ENCODE measurements around the gene FYN. TPM values are rescaled to one million over a fixed set of nuclear protein-coding genes. Genes with fewer than 3 reads are reported as not detected.

The FYN gene
- total RNA-seq, 4 donors from 2014 or later: 56.3 to 96.4 (median 81.8) TPM

GRCh38 chr6:111674413-111674812, 198.8 kb downstream of the FYN start:
- intact Hi-C loops (cut with DNase I; ENCODE audit: low total_unique reads): no loop called here
- H3K4me3 ChIP-seq (ENCODE audit: low read depth, poor library complexity, severe bottlenecking): no peak overlapping the region
- no peak for TF ChIP-seq POLR2A (IDR thresholded peaks at IDR 0.05)
- TF ChIP-seq CTCF (IDR thresholded peaks at IDR 0.05): no peak
- WGBS, 2 donors: 98 to 100% methylated on average over 4 of the region's 4 CpGs
- no peak for DNase-seq (ENCODE audit: low spot score in 2 of 2)

DNA sequence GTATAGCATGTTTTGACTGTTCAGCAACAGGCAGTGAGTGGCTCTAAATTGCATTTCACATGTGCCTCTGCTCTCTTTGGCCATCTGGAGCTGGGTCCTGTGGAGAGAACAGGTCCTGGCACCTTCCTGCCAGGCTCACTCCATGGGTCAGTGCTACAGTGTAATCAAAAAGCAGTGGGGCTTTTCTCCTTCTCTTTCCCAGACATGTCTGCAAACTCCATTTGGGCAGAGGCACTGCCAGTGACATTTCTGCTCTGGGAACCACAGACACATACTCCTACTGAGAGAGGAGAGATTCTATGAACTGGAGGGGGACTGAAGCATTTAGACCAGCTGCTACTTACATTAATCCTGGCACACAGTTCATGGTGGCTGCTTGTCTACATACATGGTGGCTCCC, 199.3 kb downstream of the FYN start:
- intact Hi-C loops (cut with DNase I; ENCODE audit: low total_unique reads): no loop called here
- TF ChIP-seq POLR2A (IDR thresholded peaks at IDR 0.05) (no peak), CTCF (IDR thresholded peaks at IDR 0.05) (no peak)
- DNase-seq (ENCODE audit: low spot score in 2 of 2): no peak
- no peak overlapping the region for H3K4me3 ChIP-seq (ENCODE audit: low read depth, poor library complexity, severe bottlenecking)

DNA sequence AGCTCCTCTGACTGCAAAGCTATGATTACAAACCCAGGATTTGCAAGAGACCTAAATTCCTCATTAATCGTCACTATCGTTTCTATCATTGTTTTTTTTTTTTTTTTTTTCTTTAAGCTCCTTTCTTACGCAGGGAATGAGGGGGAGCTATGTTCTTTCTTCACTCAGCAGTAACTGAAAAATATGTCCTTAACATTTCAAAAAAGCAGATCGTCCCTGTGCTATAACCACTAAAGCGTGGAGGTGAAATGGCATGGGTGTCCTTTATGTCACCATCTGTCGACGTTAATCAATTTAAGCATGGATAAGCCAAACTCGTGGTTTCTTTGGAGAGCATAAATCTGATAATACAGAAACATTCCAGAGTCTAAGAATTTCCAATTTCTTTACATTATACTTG, 199.7 kb downstream of the FYN start:
- intact Hi-C loops (cut with DNase I; ENCODE audit: low total_unique reads): no loop called here
- DNase-seq (ENCODE audit: low spot score in 2 of 2): no peak
- no peak overlapping the region for H3K4me3 ChIP-seq (ENCODE audit: low read depth, poor library complexity, severe bottlenecking)
- WGBS, 2 donors: 85 to 89% methylated on average over 8 of the region's 8 CpGs
- no peak for TF ChIP-seq CTCF (IDR thresholded peaks at IDR 0.05)
- no peak for TF ChIP-seq POLR2A (IDR thresholded peaks at IDR 0.05)

GRCh38 chr6:111672761-111673450, 200.3 kb downstream of the FYN start:
- DNase-seq (ENCODE audit: low spot score in 2 of 2): no peak
- intact Hi-C loops (cut with DNase I; ENCODE audit: low total_unique reads): no loop called here
- WGBS, 2 donors: 75 to 77% methylated on average over 17 of the region's 17 CpGs
- H3K4me3 ChIP-seq (ENCODE audit: low read depth, poor library complexity, severe bottlenecking): no peak overlapping the region
- TF ChIP-seq CTCF (IDR thresholded peaks at IDR 0.05): no peak
- TF ChIP-seq POLR2A (IDR thresholded peaks at IDR 0.05): no peak

GRCh38 chr6:111669326-111669725, 203.9 kb downstream of the FYN start:
- TF ChIP-seq CTCF (IDR thresholded peaks at IDR 0.05): no peak
- no peak for TF ChIP-seq POLR2A (IDR thresholded peaks at IDR 0.05)
- WGBS, 2 donors: 87% methylated on average over 4 of the region's 4 CpGs
- intact Hi-C loops (cut with DNase I; ENCODE audit: low total_unique reads): no loop called here
- DNase-seq (ENCODE audit: low spot score in 2 of 2): no peak
- no peak overlapping the region for H3K4me3 ChIP-seq (ENCODE audit: low read depth, poor library complexity, severe bottlenecking)

GRCh38 chr6:111668410-111668809, 204.8 kb downstream of the FYN start:
- no peak overlapping the region for H3K4me3 ChIP-seq (ENCODE audit: low read depth, poor library complexity, severe bottlenecking)
- TF ChIP-seq CTCF (IDR thresholded peaks at IDR 0.05): no peak
- WGBS, 2 donors: 61 to 65% methylated on average over 5 of the region's 5 CpGs
- intact Hi-C loops (cut with DNase I; ENCODE audit: low total_unique reads): no loop called here
- DNase-seq (ENCODE audit: low spot score in 2 of 2): no peak
